Naive thymus-derived CD4-positive, alpha-beta T cell (primary cell): ENCODE measurements around the gene LRP4. TPM values are rescaled to one million over a fixed set of nuclear protein-coding genes. Genes with fewer than 3 reads are reported as not detected.

ENCODE experiments used
- ATAC-seq: fragments of 150-1000 bp; cut with Tn5 transposase; 2 replicates; pipeline ENCODE4 v1.10.0; 2021; ENCODE audit warnings: mild to moderate bottlenecking, moderate library complexity
- CTCF ChIA-PET: fragments of 350-600 bp; sonication (Branson Sonifier 250); formaldehyde crosslinking; loops from one replicate; lab custom pipeline; 2021; ENCODE audit warnings: antibody characterized with exemption; lab: Charles Lee
- POLR2A ChIA-PET: fragments of 350-600 bp; sonication (Branson Sonifier 250); formaldehyde crosslinking; loops from one replicate; lab custom pipeline; 2021; ENCODE audit warnings: antibody characterized with exemption, inconsistent platforms; lab: Charles Lee
- DNase-seq, 9 donors: peaks; one replicate each; pipeline versions ENCODE4 v3.0.0 to v3.0.0-alpha.2; 2020 to 2022; ENCODE audit warnings: mixed read lengths in 1 of 9
- H3K27ac ChIP-seq: one replicate; pipeline ENCODE4 v1.7.0; 2013; ENCODE audit warnings: mild to moderate bottlenecking, low read depth, low read length, moderate library complexity
- H3K27me3 ChIP-seq, 2 donors: one replicate each; pipeline ENCODE4 v1.7.0; 2013; ENCODE audit warnings: low read length in 2 of 2, mild to moderate bottlenecking in 2 of 2, moderate library complexity in 2 of 2; ENCODE audit not compliant: control insufficient read depth in 2 of 2, insufficient read depth in 2 of 2
- H3K36me3 ChIP-seq, 3 experiments: 1 replicate in 2 of 3; 2 replicates in 1 of 3; pipeline ENCODE4 v1.7.0; 2013; ENCODE audit warnings: low read length in 3 of 3, mild to moderate bottlenecking in 3 of 3, moderate library complexity in 1 of 3; ENCODE audit not compliant: insufficient read depth in 3 of 3, control insufficient read depth in 2 of 3
- H3K4me1 ChIP-seq, 2 donors: one replicate each; pipeline ENCODE4 v1.7.0; 2013; ENCODE audit warnings: low read length in 2 of 2, mild to moderate bottlenecking in 2 of 2, moderate library complexity in 1 of 2; ENCODE audit not compliant: control insufficient read depth in 2 of 2, insufficient read depth in 2 of 2
- H3K4me3 ChIP-seq: 2 replicates; pipeline ENCODE4 v1.7.0; 2013; ENCODE audit warnings: mild to moderate bottlenecking, low read length
- H3K9me3 ChIP-seq, 3 experiments: 1 replicate in 2 of 3; 2 replicates in 1 of 3; pipeline ENCODE4 v1.7.0; 2013; ENCODE audit warnings: low read length in 3 of 3; ENCODE audit not compliant: control insufficient read depth in 2 of 3
- H3K27ac Mint-ChIP-seq, 9 donors: one replicate each; pipeline ENCODE4 v1.8.0; 2020 to 2022; ENCODE audit warnings: mixed read lengths in 9 of 9, mild to moderate bottlenecking in 8 of 9, moderate library complexity in 5 of 9, inconsistent platforms in 2 of 9
- H3K27me3 Mint-ChIP-seq, 5 donors: one replicate each; pipeline ENCODE4 v1.8.0; 2021 to 2022; ENCODE audit warnings: mixed read lengths in 5 of 5, mild to moderate bottlenecking in 1 of 5
- H3K36me3 Mint-ChIP-seq, 5 donors: one replicate each; pipeline ENCODE4 v1.8.0; 2020 to 2022; ENCODE audit warnings: mixed read lengths in 5 of 5, mild to moderate bottlenecking in 3 of 5, inconsistent platforms in 1 of 5
- H3K4me1 Mint-ChIP-seq, 7 donors: one replicate each; pipeline ENCODE4 v1.8.0; 2020 to 2022; ENCODE audit warnings: mixed read lengths in 7 of 7, mild to moderate bottlenecking in 3 of 7, inconsistent platforms in 1 of 7
- H3K4me3 Mint-ChIP-seq, 10 donors: one replicate each; pipeline ENCODE4 v1.8.0; 2020 to 2022; ENCODE audit warnings: mild to moderate bottlenecking in 10 of 10, mixed read lengths in 10 of 10, moderate library complexity in 6 of 10, inconsistent platforms in 2 of 10
- H3K9me3 Mint-ChIP-seq, 11 donors: one replicate each; pipeline ENCODE4 v1.8.0; 2020 to 2022; ENCODE audit warnings: mixed read lengths in 11 of 11, mild to moderate bottlenecking in 4 of 11, inconsistent platforms in 1 of 11, moderate library complexity in 1 of 11
- intact Hi-C, 2 donors: fragments of 100-400 bp; cut with micrococcal nuclease; formaldehyde crosslinking; loops; one replicate each; pipeline ENCODE4 v1.15.1; 2023
- polyA plus RNA-seq, 2 donors: library from polyadenylated mRNA; unstranded; fragments of 300-500 nt; fragmentation: Illumina TruSeq; gene quantifications; one replicate each; pipeline ENCODE4 v1.2.3, GENCODE V29; 2021
- total RNA-seq, 6 experiments: library from RNA in 5 of 6; stranded (reverse) in 5 of 6; gene quantifications; 1 replicate in 5 of 6; 2 replicates in 1 of 6; pipeline ENCODE4 v1.2.3 and lab custom pipeline; 2021 to 2026

Gene LRP4
- total and polyA plus RNA-seq, 7 experiments from 2014 or later = not detected

- intact Hi-C loops = no loop called here
- Mint-ChIP-seq H3K9me3 (peaks cover 0 to 2% (median 0%) of the 10 kb centered on the region in 11 donors), H3K36me3 (no peaks in the 10 kb centered on the region), H3K27me3 (peaks cover 0 to 5% (median 4%) of the 10 kb centered on the region in 5 donors), H3K27ac (no peak overlapping the region), H3K4me3 (no peak overlapping the region), H3K4me1 (no peaks in the 10 kb centered on the region)
- ChIA-PET POLR2A (no interaction called here), CTCF (no interaction called here)
- H3K4me3 ChIP-seq = no peak overlapping the region
- DNase-seq (no peak), ATAC-seq (no peak)
- no peak overlapping the region for H3K27ac ChIP-seq
- no peaks in the 10 kb centered on the region for H3K27me3 ChIP-seq
- H3K36me3 ChIP-seq = no peaks in the 10 kb centered on the region
- H3K4me1 ChIP-seq = no peaks in the 10 kb centered on the region
- no peaks in the 10 kb centered on the region for H3K9me3 ChIP-seq
Measured at GRCh38 chr11:46899501-46900025, 18.8 kb downstream of the LRP4 start.

GRCh38 chr11:46898396-46899095 is 19.8 kb downstream of the LRP4 start:
- Histone ChIP-seq H3K27me3 (no peaks in the 10 kb centered on the region), H3K36me3 (no peaks in the 10 kb centered on the region), H3K4me1 (no peaks in the 10 kb centered on the region), H3K9me3 (no peaks in the 10 kb centered on the region), H3K27ac (no peak overlapping the region), H3K4me3 (no peak overlapping the region)
- CTCF ChIA-PET = no interaction called here
- peaks cover 0 to 4% (median 0%) of the 10 kb centered on the region in 5 donors for H3K27me3 Mint-ChIP-seq
- H3K27ac Mint-ChIP-seq = no peak overlapping the region
- no peak for ATAC-seq
- H3K36me3 Mint-ChIP-seq = no peaks in the 10 kb centered on the region
- H3K9me3 Mint-ChIP-seq = peaks cover 0 to 2% (median 0%) of the 10 kb centered on the region in 11 donors
- intact Hi-C loops = no loop called here
- no peaks in the 10 kb centered on the region for H3K4me1 Mint-ChIP-seq
- no peak overlapping the region for H3K4me3 Mint-ChIP-seq
- POLR2A ChIA-PET = no interaction called here
- no peak for DNase-seq

- H3K27me3 ChIP-seq = no peaks in the 10 kb centered on the region
- ATAC-seq = peak; percentile 40
- CTCF ChIA-PET = no interaction called here
Measured at GRCh38 chr11:46896719-46897406, 21.5 kb downstream of the LRP4 start.

GRCh38 chr11:46895821-46896220 is 22.5 kb downstream of the LRP4 start:
- Mint-ChIP-seq H3K27me3 (peaks cover 0 to 4% (median 0%) of the 10 kb centered on the region in 5 donors), H3K4me1 (no peaks in the 10 kb centered on the region)
- POLR2A ChIA-PET = no interaction called here

More at GRCh38 chr11:46896719-46897406, 21.5 kb downstream of the LRP4 start:
- Mint-ChIP-seq H3K9me3 (no peaks in the 10 kb centered on the region), H3K27ac (no peak overlapping the region), H3K4me1 (no peaks in the 10 kb centered on the region), H3K36me3 (no peaks in the 10 kb centered on the region), H3K27me3 (peaks cover 0 to 4% (median 0%) of the 10 kb centered on the region in 5 donors), H3K4me3 (no peak overlapping the region)
- DNase-seq = peak in 1 of 9 donors; percentile 12
- Histone ChIP-seq H3K4me3 (no peak overlapping the region), H3K36me3 (no peaks in the 10 kb centered on the region), H3K27ac (no peak overlapping the region), H3K9me3 (no peaks in the 10 kb centered on the region), H3K4me1 (no peaks in the 10 kb centered on the region)
- POLR2A ChIA-PET = no interaction called here
- intact Hi-C loops = no loop called here

GRCh38 chr11:46894961-46895360 is 23.4 kb downstream of the LRP4 start:
- CTCF ChIA-PET = interaction anchor here (1.8 to 5.4 kb wide), 2 partner anchors 259 to 265 kb away, joined by 6 to 34 read pairs; no protein-coding TSS in a partner anchor

More at GRCh38 chr11:46895821-46896220, 22.5 kb downstream of the LRP4 start:
- Histone ChIP-seq H3K27me3 (no peaks in the 10 kb centered on the region), H3K4me1 (no peaks in the 10 kb centered on the region), H3K36me3 (no peaks in the 10 kb centered on the region), H3K27ac (no peak overlapping the region), H3K4me3 (no peak overlapping the region), H3K9me3 (no peaks in the 10 kb centered on the region)
- H3K27ac Mint-ChIP-seq = no peak overlapping the region
- H3K9me3 Mint-ChIP-seq = no peaks in the 10 kb centered on the region
- DNase-seq = no peak
- no peak for ATAC-seq
- intact Hi-C loops = no loop called here
- no peaks in the 10 kb centered on the region for H3K36me3 Mint-ChIP-seq
- CTCF ChIA-PET = no interaction called here
- no peak overlapping the region for H3K4me3 Mint-ChIP-seq

GRCh38 chr11:46894506-46894905 is 23.8 kb downstream of the LRP4 start:
- Histone ChIP-seq H3K4me1 (no peaks in the 10 kb centered on the region), H3K36me3 (no peaks in the 10 kb centered on the region), H3K27me3 (no peaks in the 10 kb centered on the region), H3K4me3 (no peak overlapping the region), H3K27ac (no peak overlapping the region), H3K9me3 (no peaks in the 10 kb centered on the region)
- Mint-ChIP-seq H3K27ac (no peak overlapping the region), H3K4me3 (no peak overlapping the region), H3K4me1 (peaks cover 0 to 5% (median 0%) of the 10 kb centered on the region in 7 donors), H3K36me3 (no peaks in the 10 kb centered on the region), H3K27me3 (peaks cover 0 to 4% (median 0%) of the 10 kb centered on the region in 5 donors), H3K9me3 (no peaks in the 10 kb centered on the region)
- ChIA-PET CTCF (interaction anchor here (1.8 to 5.4 kb wide), 2 partner anchors 260 to 266 kb away, joined by 6 to 34 read pairs; no protein-coding TSS in a partner anchor), POLR2A (no interaction called here)
- intact Hi-C loops = no loop called here
- no peak for ATAC-seq
- DNase-seq = no peak

More at GRCh38 chr11:46894961-46895360, 23.4 kb downstream of the LRP4 start:
- POLR2A ChIA-PET = no interaction called here
- Mint-ChIP-seq H3K4me3 (no peak overlapping the region), H3K27ac (no peak overlapping the region), H3K36me3 (no peaks in the 10 kb centered on the region), H3K4me1 (peaks cover 0 to 1% (median 0%) of the 10 kb centered on the region in 7 donors), H3K9me3 (no peaks in the 10 kb centered on the region), H3K27me3 (peaks cover 0 to 4% (median 0%) of the 10 kb centered on the region in 5 donors)
- Histone ChIP-seq H3K4me3 (no peak overlapping the region), H3K4me1 (no peaks in the 10 kb centered on the region), H3K36me3 (no peaks in the 10 kb centered on the region), H3K27ac (no peak overlapping the region), H3K27me3 (no peaks in the 10 kb centered on the region), H3K9me3 (no peaks in the 10 kb centered on the region)
- ATAC-seq = no peak
- intact Hi-C loops = no loop called here
- no peak for DNase-seq
